Measurements from ENCODE around the gene ACACB.

The ACACB gene

DNA sequence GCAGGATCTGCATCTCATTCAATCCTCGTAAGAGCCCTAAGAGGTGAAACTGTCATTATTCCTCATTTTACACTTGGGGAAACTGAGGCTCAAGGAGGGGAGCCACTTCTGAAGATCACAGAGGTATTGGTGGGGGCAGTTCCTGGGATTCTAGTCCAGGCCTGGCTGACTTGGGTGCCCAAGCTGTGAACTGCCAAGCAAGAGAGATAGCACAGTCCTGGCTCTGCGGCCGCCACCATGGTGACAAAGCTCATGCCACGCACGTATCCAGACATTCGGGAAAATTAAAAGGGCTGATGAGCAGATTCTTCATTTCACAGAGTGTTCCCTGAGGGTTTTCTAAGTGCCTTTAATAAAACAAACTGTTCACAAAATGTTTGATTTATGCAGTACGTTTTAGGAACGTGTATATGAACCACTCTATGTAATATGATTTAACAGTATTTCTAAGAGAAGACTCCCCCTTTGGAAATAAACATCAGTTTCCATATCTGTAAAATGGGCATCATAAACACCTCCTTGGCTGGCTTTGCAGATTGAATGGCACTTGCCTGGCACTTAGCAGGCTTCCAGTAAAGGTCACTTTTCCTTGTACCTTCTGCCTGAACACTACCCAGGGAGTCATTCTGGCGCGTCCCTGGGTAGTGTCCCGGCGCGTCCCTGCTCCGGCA lies 84.6 kb downstream of the ACACB start:
- no peak for DNase-seq (ENCODE audit: low read depth)
- TF ChIP-seq, protein P1, sequence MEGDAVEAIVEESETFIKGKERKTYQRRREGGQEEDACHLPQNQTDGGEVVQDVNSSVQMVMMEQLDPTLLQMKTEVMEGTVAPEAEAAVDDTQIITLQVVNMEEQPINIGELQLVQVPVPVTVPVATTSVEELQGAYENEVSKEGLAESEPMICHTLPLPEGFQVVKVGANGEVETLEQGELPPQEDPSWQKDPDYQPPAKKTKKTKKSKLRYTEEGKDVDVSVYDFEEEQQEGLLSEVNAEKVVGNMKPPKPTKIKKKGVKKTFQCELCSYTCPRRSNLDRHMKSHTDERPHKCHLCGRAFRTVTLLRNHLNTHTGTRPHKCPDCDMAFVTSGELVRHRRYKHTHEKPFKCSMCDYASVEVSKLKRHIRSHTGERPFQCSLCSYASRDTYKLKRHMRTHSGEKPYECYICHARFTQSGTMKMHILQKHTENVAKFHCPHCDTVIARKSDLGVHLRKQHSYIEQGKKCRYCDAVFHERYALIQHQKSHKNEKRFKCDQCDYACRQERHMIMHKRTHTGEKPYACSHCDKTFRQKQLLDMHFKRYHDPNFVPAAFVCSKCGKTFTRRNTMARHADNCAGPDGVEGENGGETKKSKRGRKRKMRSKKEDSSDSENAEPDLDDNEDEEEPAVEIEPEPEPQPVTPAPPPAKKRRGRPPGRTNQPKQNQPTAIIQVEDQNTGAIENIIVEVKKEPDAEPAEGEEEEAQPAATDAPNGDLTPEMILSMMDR (IDR thresholded peaks at IDR 0.05; ENCODE audit: insufficient read depth, low read depth, low read length, missing control alignments) = no peak
- no peak overlapping the region for H3K4me3 ChIP-seq (ENCODE audit: low read depth, low read length)

DNA sequence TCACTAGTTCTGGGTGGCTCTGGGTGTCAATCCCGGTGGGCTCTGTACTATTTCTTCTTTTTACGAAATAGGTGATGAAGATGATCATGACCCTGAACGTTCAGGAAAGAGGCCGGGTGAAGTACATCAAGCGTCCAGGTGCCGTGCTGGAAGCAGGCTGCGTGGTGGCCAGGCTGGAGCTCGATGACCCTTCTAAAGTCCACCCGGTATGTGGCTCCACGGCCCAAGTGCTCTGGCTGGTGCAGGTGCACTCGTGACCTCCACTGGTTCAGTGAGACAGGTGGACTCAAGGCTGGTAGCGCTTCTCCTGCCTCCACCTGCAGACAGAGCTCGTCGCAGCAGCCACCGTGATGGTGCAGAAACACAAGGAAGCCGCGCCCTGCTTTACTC lies 85.1 kb downstream of the ACACB start:
- TF ChIP-seq, protein P1 (IDR thresholded peaks at IDR 0.05; ENCODE audit: insufficient read depth, low read depth, low read length, missing control alignments) = no peak
- DNase-seq (ENCODE audit: low read depth) = no peak
- no peak overlapping the region for H3K4me3 ChIP-seq (ENCODE audit: low read depth, low read length)

DNA sequence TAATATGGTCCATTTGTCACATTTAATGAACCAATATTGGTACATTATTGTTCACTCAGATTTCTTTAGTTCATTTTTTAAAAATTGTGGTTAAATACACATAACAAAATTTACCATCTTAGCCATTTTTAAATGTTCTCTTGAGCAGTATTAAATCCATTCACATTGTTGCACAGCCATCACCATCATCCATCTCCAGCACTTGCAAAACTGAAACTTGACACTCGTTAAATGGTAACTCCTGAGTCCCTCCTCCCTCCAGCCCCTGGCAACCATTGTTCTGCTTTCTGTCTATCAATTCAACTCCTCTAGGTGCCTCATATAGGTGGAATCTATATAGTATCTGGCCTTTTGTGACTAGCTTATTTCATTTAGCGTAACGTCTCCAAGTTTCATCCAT lies 86.4 kb downstream of the ACACB start:
- DNase-seq (ENCODE audit: low read depth) = no peak
- TF ChIP-seq, protein P1 (IDR thresholded peaks at IDR 0.05; ENCODE audit: insufficient read depth, low read depth, low read length, missing control alignments) = no peak
- no peak overlapping the region for H3K4me3 ChIP-seq (ENCODE audit: low read depth, low read length)

GRCh38 chr12:109203480-109203879 lies 87.1 kb downstream of the ACACB start:
- no peak overlapping the region for H3K4me3 ChIP-seq (ENCODE audit: low read depth, low read length)
- TF ChIP-seq, protein P1 (IDR thresholded peaks at IDR 0.05; ENCODE audit: insufficient read depth, low read depth, low read length, missing control alignments) = no peak
- DNase-seq (ENCODE audit: low read depth) = no peak

GRCh38 chr12:109209082-109209481 lies 92.7 kb downstream of the ACACB start:
- no peak for DNase-seq (ENCODE audit: low read depth)
- TF ChIP-seq, protein P1 (IDR thresholded peaks at IDR 0.05; ENCODE audit: insufficient read depth, low read depth, low read length, missing control alignments) = no peak

GRCh38 chr12:109212460-109213115 lies 96.2 kb downstream of the ACACB start:
- H3K4me3 ChIP-seq (ENCODE audit: low read depth, low read length) = no peak overlapping the region
- TF ChIP-seq, protein P1 (IDR thresholded peaks at IDR 0.05; ENCODE audit: insufficient read depth, low read depth, low read length, missing control alignments) = no peak
- DNase-seq (ENCODE audit: low read depth) = no peak

More at GRCh38 chr12:109209082-109209481, 92.7 kb downstream of the ACACB start:
- H3K4me3 ChIP-seq (ENCODE audit: low read depth, low read length) = no peak overlapping the region
